SK-N-SH treated with all-trans-retinoic acid at 6 μM for 48 hours (cell line): ENCODE measurements around the gene AMOTL2.

Experiments used
- ARNTL ChIP-seq: fragments of 450-650 bp; formaldehyde crosslinking; IDR thresholded peaks from 2 replicates; pipeline ENCODE4 v1.5.0; 2020; ENCODE audit warnings: low read depth, mild to moderate bottlenecking, moderate library complexity, borderline replicate concordance
- CSDC2 ChIP-seq: fragments of 250-450 bp; sonication (Bioruptor Pico); IDR thresholded peaks from 2 replicates; pipeline ENCODE4 v1.5.0; 2020; ENCODE audit warnings: mild to moderate bottlenecking, moderate library complexity
- ISL1 ChIP-seq: fragments of 250-450 bp; sonication (Bioruptor Pico); IDR thresholded peaks from 2 replicates; pipeline ENCODE4 v2.1.2; 2022; ENCODE audit warnings: mild to moderate bottlenecking, moderate library complexity
- PPARA ChIP-seq: fragments of 250-450 bp; sonication (Bioruptor Pico); IDR thresholded peaks from 2 replicates; pipeline ENCODE4 v1.5.0; 2020; ENCODE audit warnings: mild to moderate bottlenecking, borderline replicate concordance
- RARB ChIP-seq: fragments of 250-450 bp; sonication (Bioruptor Pico); IDR thresholded peaks from 2 replicates; pipeline ENCODE4 v1.8.0; 2021; ENCODE audit warnings: mild to moderate bottlenecking, moderate library complexity
- TCF4 ChIP-seq: fragments of 250-450 bp; sonication (Bioruptor Pico); IDR thresholded peaks from 2 replicates; pipeline ENCODE4 v1.8.0; 2021; ENCODE audit warnings: mild to moderate bottlenecking, moderate library complexity, borderline replicate concordance
- TOX ChIP-seq: fragments of 250-450 bp; sonication (Bioruptor Pico); IDR thresholded peaks from 2 replicates; pipeline ENCODE4 v1.8.0; 2021; ENCODE audit warnings: mild to moderate bottlenecking, moderate library complexity, borderline replicate concordance
- ZFP3 ChIP-seq: fragments of 250-450 bp; sonication (Bioruptor Pico); IDR thresholded peaks from 2 replicates; pipeline ENCODE4 v1.5.0; 2020; ENCODE audit warnings: mild to moderate bottlenecking, moderate library complexity
- ZFP30 ChIP-seq: fragments of 450-650 bp; formaldehyde crosslinking; IDR thresholded peaks from 2 replicates; pipeline ENCODE4 v1.5.0; 2022; ENCODE audit warnings: mild to moderate bottlenecking, moderate library complexity
- ZNF565 ChIP-seq: fragments of 450-650 bp; formaldehyde crosslinking; conservative IDR thresholded peaks from 2 replicates; pipeline ENCODE4 v1.5.0; 2020; ENCODE audit warnings: low read depth, mild to moderate bottlenecking, moderate library complexity
- ZNF8 ChIP-seq: fragments of 450-650 bp; formaldehyde crosslinking; IDR thresholded peaks from 2 replicates; pipeline ENCODE4 v1.5.0; 2020; ENCODE audit warnings: mild to moderate bottlenecking, moderate library complexity
- TF ChIP-seq, protein P1 (sequence below): fragments of 250-450 bp; sonication (Bioruptor Pico); IDR thresholded peaks from 2 replicates; pipeline ENCODE4 v1.5.0; 2020; ENCODE audit warnings: mild to moderate bottlenecking, moderate library complexity
- TF ChIP-seq, protein P2 (sequence below): fragments of 250-450 bp; sonication (Bioruptor Pico); IDR thresholded peaks from 2 replicates; pipeline ENCODE4 v1.8.0; 2020; ENCODE audit warnings: mild to moderate bottlenecking, moderate library complexity, borderline replicate concordance

DNA sequence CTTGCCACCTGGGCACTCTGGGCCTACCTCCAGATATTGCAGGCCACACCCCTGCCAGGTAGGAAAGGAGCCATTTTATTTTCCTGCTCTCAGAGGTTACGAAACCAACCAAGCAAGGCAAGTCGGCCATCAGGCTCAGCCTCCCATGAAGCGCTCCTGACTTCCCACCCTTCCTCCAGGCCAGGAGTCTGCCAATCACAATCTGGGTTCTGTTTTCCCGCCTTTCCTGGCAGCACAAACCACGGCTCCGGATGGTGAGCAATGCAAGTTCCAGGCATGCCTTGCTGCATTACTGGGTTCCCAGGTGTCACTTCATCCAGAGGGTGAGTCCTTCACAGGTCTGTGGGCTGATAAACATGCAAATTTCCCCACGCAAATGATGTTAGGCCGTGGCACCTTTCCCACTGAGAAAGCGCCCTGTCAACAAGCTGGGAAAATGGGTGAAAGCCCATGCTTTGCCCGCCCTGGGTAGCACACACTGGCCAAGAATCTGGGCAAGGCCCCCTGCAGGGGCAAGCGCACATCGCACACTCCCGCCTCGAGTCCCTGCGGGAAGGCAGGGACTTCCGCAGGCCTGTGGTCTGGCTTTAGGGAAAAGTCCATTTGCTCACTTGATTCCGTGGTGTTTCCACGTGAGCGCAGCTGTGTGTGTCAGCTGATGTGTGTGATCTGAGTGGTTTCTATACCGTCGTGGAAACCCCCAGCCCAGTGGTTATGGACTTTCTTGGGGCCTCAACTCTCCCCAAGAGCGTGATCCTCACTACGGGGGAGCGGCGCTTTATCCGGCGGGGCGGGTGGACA, 62.0 kb downstream of the AMOTL2 start:
- TF ChIP-seq, protein P1, sequence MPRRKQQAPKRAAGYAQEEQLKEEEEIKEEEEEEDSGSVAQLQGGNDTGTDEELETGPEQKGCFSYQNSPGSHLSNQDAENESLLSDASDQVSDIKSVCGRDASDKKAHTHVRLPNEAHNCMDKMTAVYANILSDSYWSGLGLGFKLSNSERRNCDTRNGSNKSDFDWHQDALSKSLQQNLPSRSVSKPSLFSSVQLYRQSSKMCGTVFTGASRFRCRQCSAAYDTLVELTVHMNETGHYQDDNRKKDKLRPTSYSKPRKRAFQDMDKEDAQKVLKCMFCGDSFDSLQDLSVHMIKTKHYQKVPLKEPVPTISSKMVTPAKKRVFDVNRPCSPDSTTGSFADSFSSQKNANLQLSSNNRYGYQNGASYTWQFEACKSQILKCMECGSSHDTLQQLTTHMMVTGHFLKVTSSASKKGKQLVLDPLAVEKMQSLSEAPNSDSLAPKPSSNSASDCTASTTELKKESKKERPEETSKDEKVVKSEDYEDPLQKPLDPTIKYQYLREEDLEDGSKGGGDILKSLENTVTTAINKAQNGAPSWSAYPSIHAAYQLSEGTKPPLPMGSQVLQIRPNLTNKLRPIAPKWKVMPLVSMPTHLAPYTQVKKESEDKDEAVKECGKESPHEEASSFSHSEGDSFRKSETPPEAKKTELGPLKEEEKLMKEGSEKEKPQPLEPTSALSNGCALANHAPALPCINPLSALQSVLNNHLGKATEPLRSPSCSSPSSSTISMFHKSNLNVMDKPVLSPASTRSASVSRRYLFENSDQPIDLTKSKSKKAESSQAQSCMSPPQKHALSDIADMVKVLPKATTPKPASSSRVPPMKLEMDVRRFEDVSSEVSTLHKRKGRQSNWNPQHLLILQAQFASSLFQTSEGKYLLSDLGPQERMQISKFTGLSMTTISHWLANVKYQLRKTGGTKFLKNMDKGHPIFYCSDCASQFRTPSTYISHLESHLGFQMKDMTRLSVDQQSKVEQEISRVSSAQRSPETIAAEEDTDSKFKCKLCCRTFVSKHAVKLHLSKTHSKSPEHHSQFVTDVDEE (CRISPR knock-in tag): no peak
- TF ChIP-seq RARB (no peak), TCF4 (CRISPR knock-in tag) (no peak), ARNTL (CRISPR knock-in tag) (no peak), ZFP30 (CRISPR knock-in tag) (no peak), ZNF8 (no peak), CSDC2 (CRISPR knock-in tag) (no peak), ZFP3 (CRISPR knock-in tag) (no peak), TOX (CRISPR knock-in tag) (no peak), PPARA (CRISPR knock-in tag) (no peak), ISL1 (CRISPR knock-in tag) (no peak), ZNF565 (CRISPR knock-in tag) (no peak)
- TF ChIP-seq, protein P2, sequence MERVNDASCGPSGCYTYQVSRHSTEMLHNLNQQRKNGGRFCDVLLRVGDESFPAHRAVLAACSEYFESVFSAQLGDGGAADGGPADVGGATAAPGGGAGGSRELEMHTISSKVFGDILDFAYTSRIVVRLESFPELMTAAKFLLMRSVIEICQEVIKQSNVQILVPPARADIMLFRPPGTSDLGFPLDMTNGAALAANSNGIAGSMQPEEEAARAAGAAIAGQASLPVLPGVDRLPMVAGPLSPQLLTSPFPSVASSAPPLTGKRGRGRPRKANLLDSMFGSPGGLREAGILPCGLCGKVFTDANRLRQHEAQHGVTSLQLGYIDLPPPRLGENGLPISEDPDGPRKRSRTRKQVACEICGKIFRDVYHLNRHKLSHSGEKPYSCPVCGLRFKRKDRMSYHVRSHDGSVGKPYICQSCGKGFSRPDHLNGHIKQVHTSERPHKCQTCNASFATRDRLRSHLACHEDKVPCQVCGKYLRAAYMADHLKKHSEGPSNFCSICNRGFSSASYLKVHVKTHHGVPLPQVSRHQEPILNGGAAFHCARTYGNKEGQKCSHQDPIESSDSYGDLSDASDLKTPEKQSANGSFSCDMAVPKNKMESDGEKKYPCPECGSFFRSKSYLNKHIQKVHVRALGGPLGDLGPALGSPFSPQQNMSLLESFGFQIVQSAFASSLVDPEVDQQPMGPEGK: no peak
